ENCODE measurements around the gene CENPS.
"Not testable (repeated sequence)": the region's sequence is repeated elsewhere in the genome, so short reads cannot be mapped to it uniquely, and the experiment has no call there.

CENPS gene

GRCh38 chr1:10450156-10450814 lies 20.1 kb downstream of the CENPS start:
- Histone ChIP-seq H3K27ac (ENCODE audit: insufficient read depth, low read depth, low read length, poor library complexity, severe bottlenecking) (no peak overlapping the region), H3K36me3 (ENCODE audit: control insufficient read depth, insufficient read depth, low read length) (no peaks in the 10 kb centered on the region), H3K4me3 (ENCODE audit: insufficient read depth, low read depth, low read length) (no peak overlapping the region), H3K27me3 (ENCODE audit: control insufficient read depth, insufficient read depth, low read length, poor library complexity, severe bottlenecking) (no peaks in the 10 kb centered on the region), H3K4me1 (ENCODE audit: control insufficient read depth, insufficient read depth, low read length) (peaks cover 20% of the 10 kb centered on the region), H3K9me3 (ENCODE audit: control insufficient read depth, low read length) (no peaks in the 10 kb centered on the region)
- WGBS, 2 experiments = 88 to 90% methylated on average over 21 of the region's 21 CpGs

GRCh38 chr1:10450836-10451235 lies 20.6 kb downstream of the CENPS start:
- Histone ChIP-seq H3K27ac (ENCODE audit: insufficient read depth, low read depth, low read length, poor library complexity, severe bottlenecking) (no peak overlapping the region), H3K36me3 (ENCODE audit: control insufficient read depth, insufficient read depth, low read length) (no peaks in the 10 kb centered on the region)
- 69 to 80% methylated on average over 5 to 6 of the region's 6 CpGs for WGBS, 2 experiments

GRCh38 chr1:10451287-10451686 lies 21.1 kb downstream of the CENPS start:
- Histone ChIP-seq H3K4me3 (ENCODE audit: insufficient read depth, low read depth, low read length) (no peak overlapping the region), H3K9me3 (ENCODE audit: control insufficient read depth, low read length) (no peaks in the 10 kb centered on the region), H3K27me3 (ENCODE audit: control insufficient read depth, insufficient read depth, low read length, poor library complexity, severe bottlenecking) (no peaks in the 10 kb centered on the region), H3K27ac (ENCODE audit: insufficient read depth, low read depth, low read length, poor library complexity, severe bottlenecking) (no peak overlapping the region), H3K4me1 (ENCODE audit: control insufficient read depth, insufficient read depth, low read length) (peaks cover 20% of the 10 kb centered on the region), H3K36me3 (ENCODE audit: control insufficient read depth, insufficient read depth, low read length) (no peaks in the 10 kb centered on the region)
- 23 to 29% methylated on average over 10 of the region's 10 CpGs for WGBS, 2 experiments

More at GRCh38 chr1:10450836-10451235, 20.6 kb downstream of the CENPS start:
- H3K9me3 ChIP-seq (ENCODE audit: control insufficient read depth, low read length) = no peaks in the 10 kb centered on the region
- peaks cover 20% of the 10 kb centered on the region for H3K4me1 ChIP-seq (ENCODE audit: control insufficient read depth, insufficient read depth, low read length)
- no peaks in the 10 kb centered on the region for H3K27me3 ChIP-seq (ENCODE audit: control insufficient read depth, insufficient read depth, low read length, poor library complexity, severe bottlenecking)
- H3K4me3 ChIP-seq (ENCODE audit: insufficient read depth, low read depth, low read length) = no peak overlapping the region

- H3K36me3 ChIP-seq (ENCODE audit: control insufficient read depth, insufficient read depth, low read length) = peaks cover 10% of the 10 kb centered on the region
- WGBS, 2 experiments = 84 to 86% methylated on average over 5 of the region's 5 CpGs
- peaks cover 6% of the 10 kb centered on the region for H3K4me1 ChIP-seq (ENCODE audit: control insufficient read depth, insufficient read depth, low read length)
- no peak overlapping the region for H3K4me3 ChIP-seq (ENCODE audit: insufficient read depth, low read depth, low read length)
- H3K9me3 ChIP-seq (ENCODE audit: control insufficient read depth, low read length) = no peaks in the 10 kb centered on the region
- H3K27me3 ChIP-seq (ENCODE audit: control insufficient read depth, insufficient read depth, low read length, poor library complexity, severe bottlenecking) = no peaks in the 10 kb centered on the region
- no peak overlapping the region for H3K27ac ChIP-seq (ENCODE audit: insufficient read depth, low read depth, low read length, poor library complexity, severe bottlenecking)
These were observed 25.8 kb downstream of the CENPS start for GRCh38 chr1:10456048-10456447.

GRCh38 chr1:10456661-10457060 lies 26.4 kb downstream of the CENPS start:
- Histone ChIP-seq H3K4me1 (ENCODE audit: control insufficient read depth, insufficient read depth, low read length) (no peaks in the 10 kb centered on the region), H3K27me3 (ENCODE audit: control insufficient read depth, insufficient read depth, low read length, poor library complexity, severe bottlenecking) (no peaks in the 10 kb centered on the region), H3K36me3 (ENCODE audit: control insufficient read depth, insufficient read depth, low read length) (peaks cover 15% of the 10 kb centered on the region), H3K9me3 (ENCODE audit: control insufficient read depth, low read length) (no peaks in the 10 kb centered on the region), H3K4me3 (ENCODE audit: insufficient read depth, low read depth, low read length) (no peak overlapping the region), H3K27ac (ENCODE audit: insufficient read depth, low read depth, low read length, poor library complexity, severe bottlenecking) (no peak overlapping the region)
- WGBS, 2 experiments = 92 to 98% methylated on average over 4 to 7 of the region's 7 CpGs

- not testable (repeated sequence) for H3K9me3 ChIP-seq (ENCODE audit: control insufficient read depth, low read length); H3K4me1 ChIP-seq (ENCODE audit: control insufficient read depth, insufficient read depth, low read length); H3K27ac ChIP-seq (ENCODE audit: insufficient read depth, low read depth, low read length, poor library complexity, severe bottlenecking); H3K4me3 ChIP-seq (ENCODE audit: insufficient read depth, low read depth, low read length); H3K27me3 ChIP-seq (ENCODE audit: control insufficient read depth, insufficient read depth, low read length, poor library complexity, severe bottlenecking)
- WGBS, 2 experiments = 92 to 93% methylated on average over 7 of the region's 7 CpGs
- H3K36me3 ChIP-seq (ENCODE audit: control insufficient read depth, insufficient read depth, low read length) = peaks cover 16% of the 10 kb centered on the region
These were observed 27.2 kb downstream of the CENPS start for GRCh38 chr1:10457462-10457861.

- 94 to 96% methylated on average over 9 of the region's 9 CpGs for WGBS, 2 experiments
- H3K9me3 ChIP-seq (ENCODE audit: control insufficient read depth, low read length) = no peaks in the 10 kb centered on the region
- H3K27me3 ChIP-seq (ENCODE audit: control insufficient read depth, insufficient read depth, low read length, poor library complexity, severe bottlenecking) = no peaks in the 10 kb centered on the region
- peaks cover 17% of the 10 kb centered on the region for H3K36me3 ChIP-seq (ENCODE audit: control insufficient read depth, insufficient read depth, low read length)
- H3K27ac ChIP-seq (ENCODE audit: insufficient read depth, low read depth, low read length, poor library complexity, severe bottlenecking) = no peak overlapping the region
- no peaks in the 10 kb centered on the region for H3K4me1 ChIP-seq (ENCODE audit: control insufficient read depth, insufficient read depth, low read length)
- H3K4me3 ChIP-seq (ENCODE audit: insufficient read depth, low read depth, low read length) = no peak overlapping the region
These were observed 27.6 kb downstream of the CENPS start for GRCh38 chr1:10457875-10458274.

- no peak overlapping the region for H3K4me3 ChIP-seq (ENCODE audit: insufficient read depth, low read depth, low read length)
- no peaks in the 10 kb centered on the region for H3K9me3 ChIP-seq (ENCODE audit: control insufficient read depth, low read length)
- H3K36me3 ChIP-seq (ENCODE audit: control insufficient read depth, insufficient read depth, low read length) = peaks cover 23% of the 10 kb centered on the region
- H3K27me3 ChIP-seq (ENCODE audit: control insufficient read depth, insufficient read depth, low read length, poor library complexity, severe bottlenecking) = no peaks in the 10 kb centered on the region
- WGBS, 2 experiments = 78 to 91% methylated on average over 2 to 3 of the region's 3 CpGs
- H3K4me1 ChIP-seq (ENCODE audit: control insufficient read depth, insufficient read depth, low read length) = no peaks in the 10 kb centered on the region
- H3K27ac ChIP-seq (ENCODE audit: insufficient read depth, low read depth, low read length, poor library complexity, severe bottlenecking) = no peak overlapping the region
These were observed 29.0 kb downstream of the CENPS start for GRCh38 chr1:10459184-10459583.

- no peak overlapping the region for H3K4me3 ChIP-seq (ENCODE audit: insufficient read depth, low read depth, low read length)
- 98% methylated on average over 2 of the region's 2 CpGs for WGBS, 2 experiments
- no peaks in the 10 kb centered on the region for H3K4me1 ChIP-seq (ENCODE audit: control insufficient read depth, insufficient read depth, low read length)
- no peaks in the 10 kb centered on the region for H3K27me3 ChIP-seq (ENCODE audit: control insufficient read depth, insufficient read depth, low read length, poor library complexity, severe bottlenecking)
- H3K27ac ChIP-seq (ENCODE audit: insufficient read depth, low read depth, low read length, poor library complexity, severe bottlenecking) = no peak overlapping the region
- no peaks in the 10 kb centered on the region for H3K9me3 ChIP-seq (ENCODE audit: control insufficient read depth, low read length)
- H3K36me3 ChIP-seq (ENCODE audit: control insufficient read depth, insufficient read depth, low read length) = peaks cover 26% of the 10 kb centered on the region
These were observed 36.8 kb downstream of the CENPS start for GRCh38 chr1:10467078-10467477.

GRCh38 chr1:10470043-10470442 lies 39.8 kb downstream of the CENPS start:
- no peak overlapping the region for H3K4me3 ChIP-seq (ENCODE audit: insufficient read depth, low read depth, low read length)
- H3K9me3 ChIP-seq (ENCODE audit: control insufficient read depth, low read length) = no peaks in the 10 kb centered on the region
- no peaks in the 10 kb centered on the region for H3K27me3 ChIP-seq (ENCODE audit: control insufficient read depth, insufficient read depth, low read length, poor library complexity, severe bottlenecking)
- no peaks in the 10 kb centered on the region for H3K4me1 ChIP-seq (ENCODE audit: control insufficient read depth, insufficient read depth, low read length)
- 96 to 100% methylated on average over 3 to 4 of the region's 4 CpGs for WGBS, 2 experiments
- H3K27ac ChIP-seq (ENCODE audit: insufficient read depth, low read depth, low read length, poor library complexity, severe bottlenecking) = no peak overlapping the region
- H3K36me3 ChIP-seq (ENCODE audit: control insufficient read depth, insufficient read depth, low read length) = peaks cover 10% of the 10 kb centered on the region
